ENCODE results near the gene PSMC4.

- TF ChIP-seq POLR2A (IDR thresholded peaks at IDR 0.05) (no peak), CTCF (IDR thresholded peaks at IDR 0.05) (no peak)
Measured at GRCh38 chr19:39949026-39949747, 21.8 kb upstream of the PSMC4 start.
